C4-2B (cell line): ENCODE results near the gene NAIF1.

Source experiments
- H3K27ac ChIP-seq: fragments of 450-650 bp; 2 replicates; pipeline ENCODE4 v1.5.1; 2017
- ZFX ChIP-seq: fragments of 450-650 bp; IDR thresholded peaks from 2 replicates; pipeline ENCODE4 v1.6.1; 2017
- TF ChIP-seq, protein P1 (sequence below): fragments of 450-650 bp; conservative IDR thresholded peaks from 2 replicates; pipeline ENCODE4 v1.5.1; 2017; ENCODE audit warnings: mild to moderate bottlenecking

Gene NAIF1

DNA sequence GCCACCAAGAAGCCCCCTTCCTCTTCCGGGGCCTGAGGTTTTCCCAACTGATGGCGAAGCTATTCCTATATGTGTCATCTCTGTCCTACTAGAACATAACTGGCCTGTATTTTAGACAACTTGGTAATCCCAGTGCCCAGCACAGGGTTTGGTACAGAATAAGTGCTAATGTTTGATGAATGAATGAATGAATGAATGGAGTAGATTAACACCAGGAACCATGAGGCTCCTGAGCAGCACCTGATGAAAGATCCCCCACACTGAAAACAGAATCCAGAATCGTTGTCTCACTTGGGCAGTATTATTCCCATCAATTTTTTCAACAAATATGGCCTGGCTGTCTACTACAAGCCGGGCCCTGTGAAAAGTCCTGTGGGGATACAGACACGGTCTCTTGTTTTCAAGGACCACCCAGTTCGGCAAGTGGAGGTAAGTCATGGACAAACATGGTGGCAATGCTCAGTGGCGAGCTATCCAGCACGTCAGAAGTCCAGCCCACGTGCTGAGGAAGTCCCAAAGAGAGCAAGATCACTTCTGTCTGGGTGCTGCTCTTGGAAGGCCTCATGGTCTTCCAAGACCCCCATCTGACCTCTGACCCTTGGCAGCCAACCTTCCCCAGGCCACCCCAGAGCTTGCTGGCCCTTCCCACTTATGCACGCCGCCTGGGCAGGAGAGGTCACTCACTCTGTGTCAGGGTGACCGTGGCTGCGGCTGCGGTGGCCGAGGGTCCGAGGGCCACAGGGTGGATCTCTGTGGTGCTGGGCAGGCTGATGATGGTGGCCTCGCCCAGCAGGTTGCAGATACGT lies 1.0 kb downstream of the NAIF1 start:
- TF ChIP-seq, protein P1, sequence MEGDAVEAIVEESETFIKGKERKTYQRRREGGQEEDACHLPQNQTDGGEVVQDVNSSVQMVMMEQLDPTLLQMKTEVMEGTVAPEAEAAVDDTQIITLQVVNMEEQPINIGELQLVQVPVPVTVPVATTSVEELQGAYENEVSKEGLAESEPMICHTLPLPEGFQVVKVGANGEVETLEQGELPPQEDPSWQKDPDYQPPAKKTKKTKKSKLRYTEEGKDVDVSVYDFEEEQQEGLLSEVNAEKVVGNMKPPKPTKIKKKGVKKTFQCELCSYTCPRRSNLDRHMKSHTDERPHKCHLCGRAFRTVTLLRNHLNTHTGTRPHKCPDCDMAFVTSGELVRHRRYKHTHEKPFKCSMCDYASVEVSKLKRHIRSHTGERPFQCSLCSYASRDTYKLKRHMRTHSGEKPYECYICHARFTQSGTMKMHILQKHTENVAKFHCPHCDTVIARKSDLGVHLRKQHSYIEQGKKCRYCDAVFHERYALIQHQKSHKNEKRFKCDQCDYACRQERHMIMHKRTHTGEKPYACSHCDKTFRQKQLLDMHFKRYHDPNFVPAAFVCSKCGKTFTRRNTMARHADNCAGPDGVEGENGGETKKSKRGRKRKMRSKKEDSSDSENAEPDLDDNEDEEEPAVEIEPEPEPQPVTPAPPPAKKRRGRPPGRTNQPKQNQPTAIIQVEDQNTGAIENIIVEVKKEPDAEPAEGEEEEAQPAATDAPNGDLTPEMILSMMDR: no peak
- TF ChIP-seq ZFX: no peak

DNA sequence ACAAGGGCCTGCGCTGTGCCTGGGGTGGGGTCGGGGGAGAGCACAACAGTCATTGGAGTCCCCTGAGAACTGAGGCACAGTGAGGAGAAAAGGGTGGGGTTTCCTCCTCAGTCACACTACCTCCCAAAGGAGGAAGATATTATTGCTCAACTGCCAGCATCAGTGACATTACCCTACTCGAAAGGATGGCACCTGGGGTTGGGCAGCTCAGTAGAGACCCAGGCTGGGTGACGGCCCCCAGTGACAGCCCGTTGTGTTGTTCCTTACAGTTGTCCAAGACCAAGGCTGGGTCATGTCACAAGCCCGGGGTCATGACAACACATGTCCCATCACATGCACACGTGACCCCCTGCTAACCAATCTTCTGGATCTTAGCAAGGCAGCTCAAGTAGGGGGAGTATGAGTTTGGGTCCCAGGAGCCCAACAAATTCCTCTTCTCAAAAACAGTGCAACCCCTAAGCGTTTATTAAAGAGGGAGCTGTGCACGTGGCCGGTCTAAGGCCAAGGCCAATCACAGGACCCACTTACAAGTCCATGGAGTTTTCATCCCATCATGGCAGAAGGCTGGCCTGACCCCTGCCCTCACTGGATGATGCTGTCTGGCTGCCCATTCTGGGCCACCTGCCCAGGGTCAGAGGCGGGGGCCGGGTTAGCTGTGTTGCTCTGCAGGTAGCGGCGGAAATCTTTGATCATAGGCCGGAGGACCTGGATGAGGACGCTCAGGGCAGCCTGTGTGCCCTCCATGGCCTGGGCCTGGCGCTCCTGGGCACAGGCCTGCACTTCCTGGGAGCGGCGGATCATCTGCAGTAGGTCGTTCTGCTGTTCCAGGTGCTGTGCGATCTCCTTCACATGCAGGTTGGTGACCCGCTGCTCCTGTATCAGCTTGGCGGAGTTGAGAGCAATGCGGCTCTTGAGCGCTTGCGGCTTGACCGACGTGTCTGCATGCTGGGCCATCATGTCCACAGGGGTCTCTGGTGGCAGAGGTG lies 4.0 kb downstream of the NAIF1 start:
- TF ChIP-seq, protein P1: no peak
- no peak for TF ChIP-seq ZFX
- no peak overlapping the region for H3K27ac ChIP-seq

More for the DNA sequence above, 1.0 kb downstream of the NAIF1 start:
- H3K27ac ChIP-seq: peak overlapping the region; percentile 97

DNA sequence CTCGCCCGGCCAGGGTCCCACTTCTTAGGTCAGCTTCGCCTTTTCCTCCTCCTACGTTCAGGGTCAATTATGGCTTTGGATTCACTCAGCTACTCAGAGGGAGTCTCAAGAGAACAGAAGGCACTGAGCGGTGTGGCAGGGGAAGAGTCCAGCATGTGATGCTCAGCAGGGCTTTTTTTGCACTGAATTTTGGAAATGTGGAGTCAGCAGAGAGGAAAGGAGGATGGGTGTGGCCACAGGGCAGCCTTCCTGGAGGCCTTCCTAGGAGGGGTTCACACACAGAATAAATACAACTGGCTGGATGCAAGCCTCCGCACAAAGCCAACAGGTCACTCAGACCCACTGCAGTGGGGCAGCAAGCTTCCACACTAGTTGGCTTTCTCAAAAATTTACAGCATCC lies 4.8 kb downstream of the NAIF1 start:
- TF ChIP-seq, protein P1: no peak
- no peak for TF ChIP-seq ZFX
- H3K27ac ChIP-seq: no peak overlapping the region

DNA sequence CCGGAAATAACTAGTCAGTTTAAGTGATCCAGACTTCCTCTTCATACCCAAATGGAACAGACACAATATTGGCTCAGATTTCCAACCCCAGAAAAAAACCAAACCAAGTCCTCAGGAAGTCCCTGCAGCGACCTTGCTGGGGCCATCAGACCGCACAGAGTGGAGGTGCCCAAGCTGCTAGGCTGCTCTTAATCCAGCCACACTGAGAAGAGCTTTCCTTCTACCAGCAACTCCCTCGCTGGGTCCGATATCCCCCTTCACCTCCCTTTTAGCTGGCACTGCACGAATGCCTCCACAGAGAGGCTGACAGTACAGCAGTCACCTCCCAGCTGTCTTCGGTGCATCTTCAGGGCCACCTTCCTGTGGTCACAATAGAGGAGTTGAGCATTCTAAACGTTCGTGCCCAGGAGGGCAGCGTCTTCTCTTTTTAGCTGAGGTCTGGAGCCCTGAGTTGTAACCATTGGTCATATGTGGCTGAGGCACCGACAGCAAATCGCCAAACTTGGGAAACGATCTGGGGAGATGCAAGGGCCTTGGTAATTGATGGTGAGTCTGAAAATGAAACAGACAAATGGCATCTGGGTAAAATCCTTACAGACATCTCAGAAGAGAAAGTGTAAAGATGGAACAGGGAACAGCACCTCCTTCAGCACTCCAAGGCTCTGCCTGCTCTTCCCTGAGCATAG lies 5.7 kb downstream of the NAIF1 start:
- H3K27ac ChIP-seq: no peak overlapping the region
- TF ChIP-seq, protein P1: no peak
- no peak for TF ChIP-seq ZFX

DNA sequence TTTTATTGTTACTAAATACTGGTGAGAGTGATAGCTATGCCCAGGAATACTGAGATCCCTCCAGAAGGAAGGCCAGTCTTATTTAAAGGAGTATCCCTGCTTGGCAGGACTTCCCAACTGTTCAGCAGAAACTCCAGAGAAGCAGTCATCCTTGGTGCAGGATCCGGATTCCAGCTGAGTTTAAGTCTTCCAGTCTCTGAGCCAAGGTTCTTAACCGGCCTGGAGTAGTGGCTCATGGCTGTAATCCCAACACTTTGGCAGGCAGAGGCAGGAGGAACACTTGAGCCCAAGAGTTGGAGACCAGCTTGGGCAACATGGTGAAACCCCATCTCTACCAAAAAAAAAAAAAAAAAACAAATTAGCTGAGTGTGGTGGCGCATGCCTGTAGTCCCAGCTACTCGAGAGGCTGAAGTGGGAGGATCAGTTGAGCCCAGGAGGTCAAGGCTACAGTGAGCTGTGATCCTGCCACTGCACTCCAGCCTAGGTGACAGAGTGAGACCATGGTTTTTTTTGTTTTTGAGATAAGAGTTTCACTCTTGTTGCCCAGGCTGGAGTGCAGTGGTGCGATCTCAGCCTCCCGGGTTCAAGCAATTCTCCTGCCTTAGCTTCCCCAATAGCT lies 7.6 kb downstream of the NAIF1 start:
- no peak for TF ChIP-seq ZFX
- TF ChIP-seq, protein P1: no peak
- no peak overlapping the region for H3K27ac ChIP-seq

DNA sequence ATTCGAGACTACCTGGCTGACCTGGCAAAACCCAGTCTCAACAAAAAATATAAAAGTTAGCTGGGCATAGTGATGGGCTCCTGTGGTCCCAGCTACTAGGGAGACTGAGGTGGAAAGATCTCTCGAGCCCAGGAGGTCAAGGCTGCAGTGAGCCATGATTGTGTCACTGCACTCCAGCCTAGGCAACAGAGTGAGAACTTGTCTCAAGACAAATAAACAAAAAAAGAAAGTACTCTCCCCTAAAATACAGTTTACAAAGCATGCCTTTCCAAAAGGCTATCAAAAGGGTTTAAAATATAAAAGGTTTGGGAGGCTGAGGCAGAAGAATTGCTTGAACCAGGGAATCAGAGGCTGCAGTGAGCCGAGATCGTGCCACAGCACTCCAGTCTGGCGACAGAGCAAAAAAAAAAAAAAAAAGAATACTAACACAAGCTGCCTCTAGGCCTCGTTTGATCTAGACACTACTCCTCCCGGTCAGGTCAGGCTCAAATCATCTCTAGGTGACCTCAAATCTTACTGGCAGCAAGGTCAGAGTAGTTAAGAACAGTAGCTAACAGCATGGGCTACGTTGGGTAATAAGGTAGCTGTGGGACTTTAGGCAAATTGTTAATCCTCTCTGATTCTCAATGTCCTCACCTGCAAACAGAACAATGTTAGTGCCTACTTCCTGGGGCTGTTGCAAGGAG lies 9.3 kb downstream of the NAIF1 start:
- H3K27ac ChIP-seq: peak overlapping the region; percentile 71

More for the DNA sequence above, 9.3 kb downstream of the NAIF1 start:
- no peak for TF ChIP-seq ZFX
- TF ChIP-seq, protein P1: no peak
